K562 (cell line): ENCODE data around the gene TAS2R13. TPM values are rescaled to one million over a fixed set of nuclear protein-coding genes. Genes with fewer than 3 reads are reported as not detected.

ENCODE experiments used
- BCL6 ChIP-seq: fragments of 250-450 bp; sonication (Bioruptor Pico); IDR thresholded peaks from 2 replicates; pipeline ENCODE4 v1.4.0; 2020
- MBD1 ChIP-seq: fragments of 250-450 bp; sonication (Bioruptor Pico); IDR thresholded peaks from 2 replicates; pipeline ENCODE4 v1.8.0; 2022; ENCODE audit warnings: inconsistent platforms
- MGA ChIP-seq: fragments of 450-650 bp; IDR thresholded peaks from 2 replicates; pipeline ENCODE4 v1.6.1; 2016; ENCODE audit warnings: mild to moderate bottlenecking, moderate library complexity
- NONO ChIP-seq, 2 experiments: fragments of 200-400 bp in 1 of 2; fragments of 450-650 bp in 1 of 2; formaldehyde crosslinking in 1 of 2; IDR thresholded peaks; 2 replicates each; pipeline ENCODE4 v1.6.1; 2017; ENCODE audit warnings: low read depth in 2 of 2, mild to moderate bottlenecking in 2 of 2, moderate library complexity in 2 of 2, low read length in 1 of 2
- RBFOX2 ChIP-seq: fragments of 200-400 bp; formaldehyde crosslinking; IDR thresholded peaks from 2 replicates; pipeline ENCODE4 v1.6.1; 2017; ENCODE audit warnings: low read depth, mild to moderate bottlenecking, low read length, moderate library complexity
- ZHX1 ChIP-seq: fragments of 150-350 bp; conservative IDR thresholded peaks from 2 replicates; pipeline ENCODE4 v1.6.1; 2014; ENCODE audit warnings: low read length
- polyA plus RNA-seq, 8 experiments: library from polyadenylated mRNA; depleted of rRNA in 4 of 8; stranded (reverse) in 5 of 8; unstranded in 3 of 8; fragments of >200 nt; fragmentation: Nextera tagmentation in 2 of 8; fragmentation: Illumina TruSeq in 1 of 8; extraction: Ambion mirVana in 2 of 8; extraction: Trizol in 1 of 8; gene quantifications; 2 replicates each; pipeline versions ENCODE4 v1.2.1 to v1.2.3, GENCODE V29; 2011 to 2014; ENCODE audit warnings: inconsistent platforms in 1 of 8, missing spikeins in 1 of 8
- total RNA-seq, 7 experiments: library from RNA; depleted of rRNA in 6 of 7; stranded (reverse); fragments of >200 nt in 6 of 7; fragmentation: Illumina TruSeq in 2 of 7; extraction: Trizol in 2 of 7; gene quantifications; 2 replicates each; pipeline versions ENCODE4 v1.2.1 to v1.2.3, GENCODE V29; 2011 to 2021; ENCODE audit warnings: low replicate concordance in 1 of 7

TAS2R13 gene
- total and polyA plus RNA-seq, 9 of the 15 experiments (the other 6 are each of a cell fraction or from before 2014, with no cell fraction given): 0.07 to 1.4 (median 0.52) TPM; not detected in 3

GRCh38 chr12:10941369-10941768, 32.0 kb upstream of the TAS2R13 start (continued):
- TF ChIP-seq MGA (no peak), MBD1 (no peak), NONO (IDR thresholded peaks at IDR 0.05; ENCODE audit: low read depth in 2 of 2, low read length in 1 of 2) (no peak), BCL6 (CRISPR knock-in tag) (no peak), RBFOX2 (no peak), ZHX1 (no peak)
